Thoracic aorta (tissue), 2 donors: ENCODE results near the gene DMD. TPM values are rescaled to one million over a fixed set of nuclear protein-coding genes. Genes with fewer than 3 reads are reported as not detected.

Source experiments
- ATAC-seq: fragments of 150-250 bp; one replicate; pipeline ENCODE4 v1.8.0; 2017; ENCODE audit warnings: low read depth; ENCODE audit not compliant: insufficient number of reproducible peaks, low FRiP score
- DNase-seq: peaks from one replicate; pipeline ENCODE4 v3.0.0-alpha.2; 2020; ENCODE audit warnings: low spot score
- H3K27ac ChIP-seq, 2 donors: fragments of 200-600 bp; sonication (generic); 1 replicate in 1 of 2; 2 replicates in 1 of 2; pipeline ENCODE4 v1.5.1; 2016; ENCODE audit warnings: mild to moderate bottlenecking in 2 of 2, moderate library complexity in 2 of 2
- H3K27me3 ChIP-seq: fragments of 200-600 bp; sonication (generic); replicated peaks from 2 replicates; pipeline ENCODE4 v1.6.0; 2016; ENCODE audit warnings: mild to moderate bottlenecking; ENCODE audit not compliant: insufficient read depth
- H3K36me3 ChIP-seq: fragments of 200-600 bp; sonication (generic); one replicate; pipeline ENCODE4 v1.5.1; 2016
- H3K4me1 ChIP-seq, 2 donors: fragments of 200-600 bp; sonication (generic); 1 replicate in 1 of 2; 2 replicates in 1 of 2; pipeline versions ENCODE4 v1.5.1 to v1.6.0; 2016; ENCODE audit warnings: low read depth in 2 of 2, mild to moderate bottlenecking in 1 of 2; ENCODE audit not compliant: control insufficient read depth in 1 of 2
- H3K4me3 ChIP-seq: fragments of 200-600 bp; sonication (generic); 2 replicates; pipeline ENCODE4 v1.5.1; 2016; ENCODE audit warnings: mild to moderate bottlenecking
- H3K9me3 ChIP-seq: fragments of 200-600 bp; sonication (generic); 2 replicates; pipeline ENCODE4 v1.5.1; 2016
- total RNA-seq, 2 donors: library from RNA; depleted of rRNA; stranded (reverse); fragments of >200 nt; gene quantifications; one replicate each; pipeline versions ENCODE4 v1.1.0 to v1.2.3, GENCODE V29; 2016
- TF ChIP-seq, protein P1 (sequence below): fragments of 200-600 bp; sonication (generic); IDR thresholded peaks from one replicate; pipeline ENCODE4 v1.5.1; 2019; ENCODE audit warnings: antibody characterized with exemption

Gene DMD
- total RNA-seq, 2 donors from 2014 or later = 224 to 233 TPM

DNA sequence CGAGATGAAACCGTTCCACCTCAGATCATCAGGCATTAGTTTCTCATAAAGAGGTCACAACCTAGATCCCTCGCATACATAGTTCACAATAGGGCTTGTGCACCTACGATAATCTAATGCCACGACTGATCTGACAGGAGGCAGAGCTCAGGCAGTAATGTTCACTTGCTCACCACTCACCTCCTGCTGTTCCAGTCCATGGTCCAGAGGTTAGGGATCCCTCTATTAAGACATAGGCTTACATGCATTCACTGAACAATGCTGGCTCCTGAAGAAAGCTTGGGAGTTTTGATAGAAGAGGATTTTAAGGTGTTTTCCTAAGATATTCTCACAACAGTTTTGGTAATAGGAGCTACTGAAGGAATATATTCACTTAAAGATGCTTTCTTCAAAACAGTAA, 1903.4 kb downstream of the DMD start:
- TF ChIP-seq, protein P1, sequence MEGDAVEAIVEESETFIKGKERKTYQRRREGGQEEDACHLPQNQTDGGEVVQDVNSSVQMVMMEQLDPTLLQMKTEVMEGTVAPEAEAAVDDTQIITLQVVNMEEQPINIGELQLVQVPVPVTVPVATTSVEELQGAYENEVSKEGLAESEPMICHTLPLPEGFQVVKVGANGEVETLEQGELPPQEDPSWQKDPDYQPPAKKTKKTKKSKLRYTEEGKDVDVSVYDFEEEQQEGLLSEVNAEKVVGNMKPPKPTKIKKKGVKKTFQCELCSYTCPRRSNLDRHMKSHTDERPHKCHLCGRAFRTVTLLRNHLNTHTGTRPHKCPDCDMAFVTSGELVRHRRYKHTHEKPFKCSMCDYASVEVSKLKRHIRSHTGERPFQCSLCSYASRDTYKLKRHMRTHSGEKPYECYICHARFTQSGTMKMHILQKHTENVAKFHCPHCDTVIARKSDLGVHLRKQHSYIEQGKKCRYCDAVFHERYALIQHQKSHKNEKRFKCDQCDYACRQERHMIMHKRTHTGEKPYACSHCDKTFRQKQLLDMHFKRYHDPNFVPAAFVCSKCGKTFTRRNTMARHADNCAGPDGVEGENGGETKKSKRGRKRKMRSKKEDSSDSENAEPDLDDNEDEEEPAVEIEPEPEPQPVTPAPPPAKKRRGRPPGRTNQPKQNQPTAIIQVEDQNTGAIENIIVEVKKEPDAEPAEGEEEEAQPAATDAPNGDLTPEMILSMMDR = no peak

DNA sequence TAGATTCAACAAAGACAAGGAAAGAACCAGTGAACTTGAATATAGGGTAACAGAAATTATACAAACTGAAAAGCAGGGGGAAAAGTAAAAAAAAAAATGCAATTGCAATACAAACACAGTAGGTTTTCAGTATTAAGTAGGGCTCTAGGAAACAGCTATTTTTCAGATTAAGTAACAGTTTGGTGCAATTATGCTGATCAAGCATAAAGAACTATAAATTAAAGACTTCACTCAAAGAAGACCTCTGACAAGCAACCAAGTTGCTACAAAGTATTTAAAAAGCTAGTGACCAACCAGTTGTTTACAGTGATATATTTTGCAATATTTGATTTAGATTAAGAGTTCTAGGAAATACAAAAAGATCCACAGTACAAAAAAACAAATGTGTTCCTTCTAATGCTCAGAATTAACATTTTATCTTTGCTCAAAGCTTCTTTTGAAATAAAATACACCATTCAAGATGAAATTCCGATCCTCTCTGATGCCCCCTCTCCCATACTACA, 1908.7 kb downstream of the DMD start:
- no peaks in the 10 kb centered on the region for H3K27me3 ChIP-seq
- ATAC-seq (no peak), DNase-seq (no peak)
- H3K36me3 ChIP-seq = no peaks in the 10 kb centered on the region
- no peaks in the 10 kb centered on the region for H3K9me3 ChIP-seq
- no peak overlapping the region for H3K4me3 ChIP-seq
- H3K4me1 ChIP-seq = no peaks in the 10 kb centered on the region
- TF ChIP-seq, protein P1 = no peak
- H3K27ac ChIP-seq = no peak overlapping the region

More for the DNA sequence above, 1903.4 kb downstream of the DMD start:
- H3K4me1 ChIP-seq = no peaks in the 10 kb centered on the region
- ATAC-seq (no peak), DNase-seq (no peak)
- no peak overlapping the region for H3K4me3 ChIP-seq
- no peaks in the 10 kb centered on the region for H3K27me3 ChIP-seq
- H3K27ac ChIP-seq = no peak overlapping the region
- no peaks in the 10 kb centered on the region for H3K36me3 ChIP-seq
- no peaks in the 10 kb centered on the region for H3K9me3 ChIP-seq

DNA sequence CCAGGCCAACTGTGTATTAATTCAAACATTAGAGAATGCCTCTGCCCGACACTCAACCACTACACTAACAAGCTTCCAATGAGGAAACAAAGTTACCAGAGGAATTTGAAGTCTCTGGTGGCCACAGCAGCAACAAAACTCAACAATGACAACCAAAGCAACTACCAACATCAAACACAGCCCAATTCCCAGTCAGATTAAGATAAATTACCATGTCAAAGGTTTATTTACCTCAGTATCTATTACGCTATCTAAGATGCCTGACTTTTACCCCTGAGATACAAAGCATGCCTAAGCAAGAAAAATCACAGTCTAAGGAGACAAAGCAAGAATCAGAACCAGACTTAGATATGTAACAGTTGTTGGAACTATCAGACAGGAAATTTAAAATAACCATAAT, 1909.4 kb downstream of the DMD start:
- DNase-seq = no peak
- ATAC-seq = no peak

DNA sequence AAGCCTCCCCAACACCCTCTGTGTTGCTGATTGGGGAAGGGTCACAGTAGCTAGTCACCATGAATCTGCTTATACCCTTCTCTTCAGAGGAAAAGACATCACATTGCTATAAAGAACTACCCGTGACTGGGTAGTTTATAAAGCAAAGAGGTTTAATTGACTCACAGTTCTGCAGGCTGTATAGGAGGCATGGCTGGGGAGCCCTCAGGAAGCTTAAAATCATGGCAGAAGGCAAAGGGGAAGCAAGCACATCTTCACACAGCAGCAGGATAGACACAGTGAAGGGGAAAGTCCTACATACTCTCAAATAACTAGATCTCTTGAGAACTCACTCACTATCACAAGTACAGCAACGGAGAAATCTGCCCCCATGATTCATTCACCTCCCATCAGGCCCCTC, 1910.1 kb downstream of the DMD start:
- Histone ChIP-seq H3K4me3 (no peak overlapping the region), H3K27me3 (no peaks in the 10 kb centered on the region)
- TF ChIP-seq, protein P1 = no peak

More for the DNA sequence above, 1909.4 kb downstream of the DMD start:
- H3K9me3 ChIP-seq = no peaks in the 10 kb centered on the region
- H3K4me3 ChIP-seq = no peak overlapping the region
- no peak overlapping the region for H3K27ac ChIP-seq
- no peaks in the 10 kb centered on the region for H3K36me3 ChIP-seq
- H3K27me3 ChIP-seq = no peaks in the 10 kb centered on the region
- TF ChIP-seq, protein P1 = no peak
- no peaks in the 10 kb centered on the region for H3K4me1 ChIP-seq

DNA sequence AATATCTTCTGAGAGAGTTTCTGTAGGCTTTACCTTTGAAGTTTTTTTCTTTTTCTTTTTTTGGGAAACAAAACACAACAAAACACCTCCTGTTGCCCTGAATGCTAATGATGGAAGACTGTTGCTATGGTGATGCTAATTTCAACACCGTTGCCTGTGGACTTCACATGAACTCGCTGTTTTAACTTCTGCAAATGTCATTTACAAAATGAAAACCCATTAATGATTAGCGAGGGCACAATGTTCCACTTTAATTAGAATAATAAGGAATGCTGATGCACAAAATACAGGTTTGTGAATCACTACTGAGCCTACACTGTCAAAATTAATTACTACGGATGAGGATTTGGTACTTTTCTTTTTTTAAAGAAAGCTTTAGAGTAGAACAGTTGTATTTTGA, 1912.4 kb downstream of the DMD start:
- no peaks in the 10 kb centered on the region for H3K27me3 ChIP-seq
- no peak overlapping the region for H3K27ac ChIP-seq
- TF ChIP-seq, protein P1 = no peak
- DNase-seq (no peak), ATAC-seq (no peak)
- no peaks in the 10 kb centered on the region for H3K9me3 ChIP-seq
- no peaks in the 10 kb centered on the region for H3K36me3 ChIP-seq
- no peaks in the 10 kb centered on the region for H3K4me1 ChIP-seq
- H3K4me3 ChIP-seq = no peak overlapping the region

More for the DNA sequence above, 1910.1 kb downstream of the DMD start:
- ATAC-seq (no peak), DNase-seq (no peak)
- Histone ChIP-seq H3K27ac (no peak overlapping the region), H3K4me1 (no peaks in the 10 kb centered on the region), H3K9me3 (no peaks in the 10 kb centered on the region), H3K36me3 (no peaks in the 10 kb centered on the region)
